DMS 273 (cell line): ENCODE measurements around the gene CHST14.

Experiments used
- DNase-seq: peaks from one replicate; lab custom pipeline; 2025; ENCODE audit not compliant: unreplicated experiment; lab: John Stamatoyannopoulos, UW

Gene CHST14

DNA sequence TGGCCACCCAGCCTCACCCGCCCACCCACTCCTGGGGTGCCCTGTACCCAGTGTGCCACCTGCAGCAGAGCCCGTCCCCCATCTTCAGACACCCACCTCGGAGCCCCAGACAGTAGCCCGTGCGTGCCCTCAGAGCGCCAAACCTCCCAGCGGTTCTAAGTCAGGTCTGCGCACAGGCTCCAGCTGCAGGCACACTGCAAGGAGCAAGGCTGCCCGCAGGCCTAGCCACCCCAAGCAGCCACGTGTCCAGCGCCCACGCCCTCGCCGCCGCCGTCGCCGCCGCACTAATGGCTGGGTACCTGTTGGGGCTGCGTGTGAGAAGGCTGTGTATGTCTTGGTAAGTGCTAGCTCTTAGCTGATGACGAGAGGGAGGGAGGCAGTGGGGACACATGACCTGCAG lies 8.8 kb upstream of the CHST14 start:
- DNase-seq = no peak

DNA sequence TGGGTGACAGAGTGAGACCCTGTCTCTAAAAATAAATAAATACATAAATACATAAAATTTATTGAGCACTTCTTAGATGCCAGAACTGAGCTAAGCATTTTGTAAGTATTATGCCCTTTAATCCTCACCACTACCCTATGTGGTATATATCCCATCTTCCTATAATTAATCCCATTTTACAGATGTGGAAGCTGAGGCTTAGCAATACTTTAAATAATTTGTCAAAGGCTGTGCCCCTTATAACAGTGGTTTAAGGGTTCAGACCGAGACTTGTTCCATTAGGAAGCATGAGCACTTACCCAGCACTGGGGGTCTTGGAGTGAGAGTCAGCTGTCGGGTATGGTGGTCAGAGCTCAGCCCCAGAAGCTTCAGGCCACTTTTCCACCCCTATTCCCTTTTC lies 7.5 kb upstream of the CHST14 start:
- DNase-seq = no peak

DNA sequence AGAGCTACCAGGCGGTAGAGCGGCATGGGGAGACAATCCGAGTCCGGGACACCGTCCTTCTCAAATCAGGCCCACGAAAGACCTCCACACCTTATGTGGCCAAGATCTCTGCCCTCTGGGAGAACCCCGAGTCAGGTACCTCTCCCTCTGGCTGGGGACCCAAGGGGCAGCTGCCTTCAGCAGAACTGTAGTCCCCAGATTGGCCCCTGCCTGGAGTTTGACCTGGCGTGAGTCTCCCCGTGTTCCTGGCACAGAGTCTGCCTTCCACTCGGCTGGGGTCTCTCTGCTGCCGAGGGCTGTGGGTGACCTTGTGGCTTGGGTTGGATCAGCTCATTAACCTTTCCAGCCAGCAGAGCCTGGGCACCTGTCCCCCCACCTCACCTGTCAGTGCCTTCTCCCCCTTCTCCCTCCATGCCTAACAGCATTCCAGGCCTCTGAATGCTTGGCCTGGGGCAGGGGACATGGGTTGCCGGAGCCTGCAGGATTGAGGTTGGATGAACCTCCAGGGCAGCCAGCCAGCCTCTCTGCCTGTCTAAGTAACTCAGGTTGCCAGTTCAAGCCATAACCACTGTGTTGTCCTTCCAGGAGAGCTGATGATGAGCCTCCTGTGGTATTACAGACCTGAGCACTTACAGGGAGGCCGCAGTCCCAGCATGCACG lies 6.8 kb upstream of the CHST14 start:
- no peak for DNase-seq

DNA sequence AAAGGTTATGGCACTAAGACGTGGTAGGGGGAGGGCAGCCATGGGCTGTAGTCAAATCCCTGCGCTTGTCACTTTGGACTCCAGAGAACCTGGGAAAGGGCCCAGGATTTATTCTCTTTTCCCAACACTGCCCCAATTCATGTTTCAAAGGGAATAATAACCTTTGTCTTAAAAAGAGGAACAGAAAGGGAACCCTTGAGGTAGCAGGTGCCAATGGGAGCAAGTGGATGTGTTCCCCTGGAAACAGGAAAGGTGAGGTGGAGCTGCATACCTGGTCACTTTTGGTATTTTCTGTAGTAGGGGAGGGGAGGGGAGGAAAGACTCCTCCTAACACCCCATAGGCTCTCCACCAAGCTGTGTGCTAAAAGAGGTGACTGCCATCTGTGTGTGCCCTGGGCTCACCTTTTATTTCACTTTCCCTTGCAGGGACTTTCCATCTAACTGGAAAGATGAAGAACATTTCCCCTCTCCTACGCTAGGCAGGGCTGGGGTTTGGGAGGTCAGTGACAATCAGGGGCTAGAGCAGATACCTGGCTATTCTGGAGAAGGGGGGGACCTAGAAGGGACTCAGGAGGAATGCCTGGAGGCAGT lies 6.1 kb upstream of the CHST14 start:
- DNase-seq = no peak

DNA sequence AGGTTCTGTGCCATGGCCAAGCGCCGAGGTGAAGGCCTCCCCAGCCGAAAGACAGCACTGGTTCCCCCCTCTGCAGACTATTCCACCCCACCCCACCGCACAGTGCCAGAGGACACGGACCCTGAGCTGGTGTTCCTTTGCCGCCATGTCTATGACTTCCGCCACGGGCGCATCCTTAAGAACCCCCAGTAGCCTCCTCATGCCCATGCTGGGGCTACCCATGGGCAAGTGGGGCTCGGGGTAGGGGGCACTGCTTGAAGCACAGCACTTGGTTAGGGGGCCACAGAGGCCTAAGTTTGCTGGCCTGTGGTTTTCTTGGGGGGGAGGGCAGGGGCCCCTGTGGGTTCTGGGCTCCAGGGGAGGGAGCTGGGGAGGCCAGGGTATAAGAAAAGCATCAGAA lies 4.8 kb upstream of the CHST14 start:
- DNase-seq = no peak

DNA sequence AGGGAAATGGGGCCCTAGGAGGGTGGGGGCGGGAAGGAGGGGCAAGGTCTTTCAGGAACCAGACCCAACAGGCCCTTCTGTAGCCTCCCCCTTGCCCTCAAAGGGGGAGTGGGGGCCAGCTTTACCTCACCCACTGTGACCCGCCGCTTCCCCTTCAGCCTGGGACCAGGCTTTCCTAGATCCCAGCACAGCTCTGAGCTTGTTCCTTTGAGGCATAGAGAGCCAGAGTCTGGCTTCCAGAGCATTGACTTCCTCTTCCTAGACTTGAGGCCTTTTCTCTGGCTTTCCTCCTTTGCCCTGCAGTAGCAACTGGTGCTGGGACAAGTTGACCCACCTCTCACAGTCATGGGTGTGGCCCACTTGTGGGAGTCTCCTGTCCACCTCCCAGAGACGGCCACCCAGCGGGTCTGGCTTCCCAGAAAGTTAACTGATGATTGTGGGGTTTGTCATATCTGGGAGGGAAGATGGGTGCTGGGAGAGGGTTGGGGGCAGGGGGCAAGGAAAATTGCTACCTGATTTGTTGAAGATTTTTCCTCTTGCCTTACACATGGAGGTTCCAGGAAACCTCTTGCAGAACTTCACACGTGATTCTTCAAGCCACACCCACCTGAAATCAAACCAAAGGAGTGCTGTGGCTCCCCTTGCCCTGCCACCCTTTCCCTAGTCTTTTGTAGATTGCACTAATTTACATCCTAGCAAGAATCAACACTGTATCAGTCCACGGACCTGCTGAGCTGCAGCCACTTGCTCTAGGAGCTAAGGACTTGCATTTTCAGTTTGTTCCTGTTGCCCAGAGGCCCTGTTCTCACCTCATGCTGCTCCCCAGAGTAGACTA lies 4.1 kb upstream of the CHST14 start:
- no peak for DNase-seq

DNA sequence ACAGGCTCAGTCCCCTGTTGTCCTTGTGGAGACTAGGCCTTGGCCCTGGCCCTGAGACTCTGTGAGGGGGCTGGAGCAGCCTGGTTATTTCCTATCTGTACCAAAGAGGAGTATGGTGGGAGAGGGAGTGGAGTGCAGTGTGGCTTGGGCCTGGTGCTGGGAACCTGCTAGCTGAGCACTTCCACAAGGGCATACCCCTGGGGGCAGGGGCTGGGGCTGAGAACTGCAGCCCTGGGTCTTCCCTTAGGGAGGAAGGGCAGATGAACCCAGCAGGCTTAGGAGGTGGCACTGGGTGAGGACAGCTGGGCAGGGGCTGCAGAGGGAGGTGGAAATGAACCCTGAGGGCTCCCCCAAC lies 3.5 kb upstream of the CHST14 start:
- DNase-seq = no peak

DNA sequence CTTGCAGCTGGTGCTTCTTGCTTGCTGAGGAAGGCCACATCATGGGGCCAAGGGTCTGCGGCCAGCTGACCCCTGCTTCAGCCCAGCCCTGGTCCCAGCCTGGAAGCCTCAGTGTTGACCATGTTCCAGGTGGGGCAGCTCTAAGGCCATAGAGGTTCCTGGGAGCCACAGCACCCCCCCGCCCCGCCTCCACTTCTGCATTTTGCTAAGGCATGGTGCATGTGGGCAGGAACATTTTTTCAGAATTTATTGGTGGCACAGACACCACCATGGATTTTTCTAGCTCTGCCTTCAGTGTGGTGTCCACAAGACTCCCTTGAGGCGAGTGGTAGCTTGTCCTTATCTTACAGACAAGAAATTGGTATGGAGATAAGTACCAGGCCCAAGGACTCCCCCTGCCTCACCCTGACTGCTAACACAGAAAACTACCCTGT lies 1.9 kb upstream of the CHST14 start:
- no peak for DNase-seq

DNA sequence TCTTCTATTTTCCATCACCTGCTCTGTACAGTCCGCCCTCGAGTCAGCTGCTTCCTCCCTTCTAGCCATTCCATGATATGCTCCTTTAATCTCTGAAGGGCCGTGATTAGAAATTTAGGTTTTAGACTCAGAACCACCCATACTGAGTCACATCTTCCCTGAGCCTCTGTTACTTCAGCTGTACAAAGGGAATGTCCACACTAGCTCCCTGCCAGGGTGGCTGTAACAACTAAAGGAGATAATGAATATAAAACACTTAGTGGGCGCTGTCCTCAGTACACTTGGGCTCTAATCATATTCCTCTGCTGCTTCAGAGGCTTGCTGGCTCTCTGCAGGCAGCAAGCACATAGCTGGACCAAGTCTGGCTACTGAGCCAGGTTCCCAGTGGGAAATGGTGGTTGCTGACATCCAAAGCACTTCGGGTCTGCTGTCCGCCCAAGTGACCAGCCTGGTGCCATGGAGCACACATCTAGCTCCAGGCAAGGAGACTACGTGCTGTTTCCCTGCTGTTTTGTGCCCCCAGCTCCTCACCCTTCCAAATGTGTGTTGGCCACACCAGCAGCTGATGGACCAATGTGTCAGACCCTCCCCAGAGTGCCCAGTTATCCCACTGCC lies 901 bp upstream of the CHST14 start:
- DNase-seq = no peak

DNA sequence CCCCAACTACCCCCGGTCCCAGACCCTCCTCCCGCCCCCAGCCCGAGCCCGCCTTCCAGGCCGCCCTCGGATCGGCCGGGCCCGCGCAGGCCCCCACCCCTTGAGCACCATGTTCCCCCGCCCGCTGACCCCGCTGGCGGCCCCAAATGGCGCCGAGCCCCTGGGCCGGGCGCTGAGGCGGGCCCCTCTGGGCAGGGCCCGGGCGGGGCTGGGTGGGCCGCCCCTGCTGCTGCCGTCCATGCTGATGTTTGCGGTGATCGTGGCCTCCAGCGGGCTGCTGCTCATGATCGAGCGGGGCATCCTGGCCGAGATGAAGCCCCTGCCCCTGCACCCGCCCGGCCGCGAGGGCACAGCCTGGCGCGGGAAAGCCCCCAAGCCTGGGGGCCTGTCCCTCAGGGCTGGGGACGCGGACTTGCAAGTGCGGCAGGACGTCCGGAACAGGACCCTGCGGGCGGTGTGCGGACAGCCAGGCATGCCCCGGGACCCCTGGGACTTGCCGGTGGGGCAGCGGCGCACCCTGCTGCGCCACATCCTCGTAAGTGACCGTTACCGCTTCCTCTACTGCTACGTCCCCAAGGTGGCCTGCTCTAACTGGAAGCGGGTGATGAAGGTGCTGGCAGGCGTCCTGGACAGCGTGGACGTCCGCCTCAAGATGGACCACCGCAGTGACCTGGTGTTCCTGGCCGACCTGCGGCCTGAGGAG lies 472 bp downstream of the CHST14 start:
- peak; percentile 53 for DNase-seq

DNA sequence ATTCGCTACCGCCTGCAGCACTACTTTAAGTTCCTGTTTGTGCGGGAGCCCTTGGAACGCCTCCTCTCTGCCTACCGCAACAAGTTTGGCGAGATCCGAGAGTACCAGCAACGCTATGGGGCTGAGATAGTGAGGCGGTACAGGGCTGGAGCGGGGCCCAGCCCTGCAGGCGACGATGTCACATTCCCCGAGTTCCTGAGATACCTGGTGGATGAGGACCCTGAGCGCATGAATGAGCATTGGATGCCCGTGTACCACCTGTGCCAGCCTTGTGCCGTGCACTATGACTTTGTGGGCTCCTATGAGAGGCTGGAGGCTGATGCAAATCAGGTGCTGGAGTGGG lies 995 bp downstream of the CHST14 start:
- peak; percentile 18 for DNase-seq

DNA sequence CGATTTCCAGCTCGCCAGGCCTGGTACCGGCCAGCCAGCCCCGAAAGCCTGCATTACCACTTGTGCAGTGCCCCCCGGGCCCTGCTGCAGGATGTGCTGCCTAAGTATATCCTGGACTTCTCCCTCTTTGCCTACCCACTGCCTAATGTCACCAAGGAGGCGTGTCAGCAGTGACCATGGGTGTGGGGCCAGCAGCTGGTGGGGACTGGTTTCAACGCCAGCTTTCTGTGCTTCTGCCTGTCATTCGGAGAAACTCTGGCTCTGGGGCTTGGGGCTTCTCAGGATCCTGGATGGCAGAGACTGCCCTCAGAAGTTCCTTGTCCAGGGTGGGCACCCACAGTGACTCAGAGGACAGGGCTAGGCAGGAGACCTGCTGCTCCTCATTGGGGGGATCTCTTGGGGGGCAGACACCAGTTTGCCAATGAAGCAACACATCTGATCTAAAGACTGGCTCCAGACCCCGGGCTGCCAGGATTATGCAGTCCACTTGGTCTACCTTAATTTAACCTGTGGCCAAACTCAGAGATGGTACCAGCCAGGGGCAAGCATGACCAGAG lies 1.5 kb downstream of the CHST14 start:
- no peak for DNase-seq

DNA sequence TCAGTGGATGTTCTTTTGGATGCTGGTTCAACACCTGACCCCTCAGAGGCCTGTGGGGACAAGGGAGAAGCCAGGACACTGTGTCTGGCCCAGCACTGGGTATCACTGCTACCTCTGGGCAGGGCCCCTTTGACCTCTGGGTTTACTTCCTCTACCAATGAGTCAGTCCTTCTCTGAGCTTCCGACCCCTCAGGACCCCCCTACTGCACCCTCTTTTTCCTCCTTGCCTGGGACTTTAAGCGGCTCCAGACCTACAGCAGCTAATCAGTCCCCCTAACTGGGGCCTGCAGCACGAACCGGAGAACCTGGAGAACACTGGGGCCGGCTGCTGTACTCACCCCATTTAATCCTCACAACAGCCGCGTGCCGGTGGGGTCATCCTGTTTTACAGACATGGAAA lies 3.8 kb downstream of the CHST14 start:
- DNase-seq = no peak

DNA sequence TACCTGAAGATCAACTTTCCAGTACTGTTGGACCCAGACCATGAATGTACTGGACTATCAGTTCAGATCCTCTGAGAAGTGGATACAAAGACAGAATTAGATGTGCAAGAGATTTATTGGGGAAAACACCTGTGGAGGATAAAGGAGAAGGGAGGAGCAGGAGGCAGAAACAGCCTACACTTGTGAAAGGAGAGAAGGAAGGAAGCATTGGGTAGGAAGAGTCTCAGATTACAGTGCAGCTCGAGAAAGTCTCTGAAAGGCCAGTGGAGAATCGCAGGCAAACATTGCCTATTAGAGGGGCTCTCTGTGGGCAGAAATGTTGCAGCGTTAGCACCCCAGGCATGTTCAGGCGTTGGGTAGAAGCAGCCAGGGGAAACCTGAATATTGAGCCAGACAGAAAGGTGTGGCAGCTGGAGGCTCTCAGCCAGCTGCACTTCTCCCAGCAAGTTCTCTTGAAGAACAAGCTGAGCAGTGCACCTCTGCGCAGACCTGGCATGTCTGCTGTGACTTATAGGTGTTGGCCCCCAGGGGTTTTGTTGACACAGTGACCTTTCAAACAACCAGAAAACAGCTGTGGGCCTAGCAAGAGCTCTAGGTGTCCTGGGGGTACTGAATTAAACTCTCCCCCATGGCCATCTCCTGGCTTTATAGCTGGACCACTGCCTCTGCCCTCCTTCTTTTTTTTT lies 7.0 kb downstream of the CHST14 start:
- peak; percentile 35 for DNase-seq

DNA sequence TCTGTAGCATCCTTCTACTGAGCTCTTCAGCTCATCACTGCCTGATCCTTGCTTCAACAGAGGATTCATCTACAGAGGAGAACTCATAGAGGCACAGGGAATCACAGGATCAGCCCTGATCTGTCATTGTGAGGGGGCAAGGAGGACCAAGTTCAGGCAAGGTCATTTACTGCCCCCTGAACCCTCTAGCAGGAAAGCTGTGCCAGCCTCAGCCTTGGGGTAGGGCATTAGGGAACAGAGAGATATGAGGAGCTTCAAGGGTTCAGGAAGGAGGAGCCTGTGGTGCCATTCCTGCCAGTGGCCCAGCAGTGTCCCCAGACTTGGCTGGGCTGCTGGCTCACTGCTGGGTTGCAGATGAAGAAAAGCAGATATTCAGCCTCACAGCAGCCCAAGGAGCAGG lies 8.2 kb downstream of the CHST14 start:
- DNase-seq = no peak

DNA sequence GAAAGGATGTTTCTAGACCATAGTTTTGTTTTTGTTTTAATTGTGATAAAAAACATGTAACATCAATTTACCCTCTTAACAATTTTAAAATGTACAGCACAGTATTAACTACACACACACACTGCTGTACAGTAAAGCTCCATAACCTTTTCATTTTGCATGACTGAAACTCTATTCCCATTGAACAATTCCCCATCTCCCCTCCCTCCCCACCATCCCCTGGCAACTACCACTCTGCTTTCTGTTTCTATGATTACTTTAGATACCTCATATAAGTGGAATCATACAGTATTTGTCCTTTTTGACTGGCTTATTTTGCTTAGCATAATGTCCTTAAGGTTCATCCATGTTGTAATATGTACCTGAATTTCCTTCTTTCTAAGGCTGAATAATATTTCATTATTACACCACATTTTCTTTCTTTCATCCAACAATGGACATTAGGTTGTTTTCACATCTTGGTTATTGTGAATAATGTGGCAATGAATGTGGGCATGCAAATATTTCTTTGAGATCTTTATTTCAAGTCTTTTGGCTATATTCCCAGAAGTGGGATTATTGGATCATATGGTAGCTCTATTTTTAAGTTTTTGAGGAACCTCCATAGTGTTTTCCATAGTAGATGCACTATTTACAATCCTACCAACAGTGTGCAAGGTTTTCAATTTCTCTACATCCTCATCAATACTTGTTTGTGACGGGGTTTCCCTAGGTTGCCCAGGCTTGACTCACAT lies 10.7 kb downstream of the CHST14 start:
- DNase-seq = no peak

DNA sequence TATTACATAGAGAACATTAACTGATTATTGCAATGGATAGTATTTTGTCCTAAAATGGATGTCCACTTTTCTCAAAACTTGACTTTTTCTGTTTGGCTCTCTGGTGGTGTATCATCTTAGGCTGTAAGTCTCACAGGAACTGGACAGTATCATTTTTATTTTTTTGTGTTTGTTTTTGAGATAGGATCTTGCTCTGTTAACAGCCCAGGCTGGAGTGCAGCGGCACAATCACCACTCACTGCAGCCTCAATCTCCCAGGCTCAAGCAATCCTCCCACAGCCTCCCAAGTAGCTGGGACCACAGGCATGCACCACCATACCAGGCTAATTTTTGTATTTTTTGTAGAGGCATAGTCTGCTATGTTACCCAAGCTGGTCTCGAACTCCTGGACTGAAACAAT lies 13.1 kb downstream of the CHST14 start:
- DNase-seq = no peak

DNA sequence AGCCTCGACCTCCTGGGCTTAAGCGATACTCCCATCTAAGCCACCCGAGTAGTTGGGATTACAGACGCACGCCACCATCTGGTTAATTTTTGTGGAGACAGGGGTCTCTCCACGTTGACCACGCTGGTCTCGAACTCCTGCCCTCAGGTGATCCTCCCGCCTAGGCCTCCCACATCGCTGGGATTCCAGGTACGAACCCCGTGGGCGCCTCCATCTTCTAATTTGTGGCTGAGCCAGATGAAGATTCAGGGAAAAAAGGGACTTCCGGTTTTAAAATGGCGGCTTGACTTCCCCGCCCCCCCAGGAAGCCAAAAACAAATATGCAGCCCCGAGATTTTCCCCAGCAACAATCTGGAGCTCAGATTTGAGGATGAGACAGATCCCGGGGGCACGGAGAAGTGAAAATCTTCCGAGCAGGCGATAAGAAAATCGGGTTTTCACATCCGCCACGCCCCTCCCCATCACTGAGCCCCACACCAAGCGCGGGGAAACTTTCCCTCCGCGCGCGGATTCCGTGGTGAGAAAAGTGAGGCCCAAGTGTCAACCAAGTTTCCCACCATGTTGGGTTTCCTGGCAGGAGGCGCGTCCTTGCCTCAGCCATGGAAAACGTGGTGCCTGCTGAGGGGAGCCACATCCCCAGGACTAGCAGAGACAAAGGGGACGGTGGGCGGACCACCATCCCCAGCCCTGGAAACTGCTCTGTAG lies 15.4 kb downstream of the CHST14 start:
- no peak for DNase-seq
